Activated gamma-delta T cell (primary cell): Measurements from ENCODE around the gene LRRIQ1.

Experiments
- DNase-seq: peaks from one replicate; lab custom pipeline; 2025; lab: John Stamatoyannopoulos, UW

Gene LRRIQ1

GRCh38 chr12:85281636-85282312 lies 245.6 kb downstream of the LRRIQ1 start:
- DNase-seq, result no peak

- no peak for DNase-seq
Observed at GRCh38 chr12:85283560-85283959, 247.4 kb downstream of the LRRIQ1 start.
